Mononuclear cell (primary cell): ENCODE results near the gene TANGO6. TPM values are rescaled to one million over a fixed set of nuclear protein-coding genes. Genes with fewer than 3 reads are reported as not detected.

Source experiments
- H3K27me3 ChIP-seq: 2 replicates; pipeline ENCODE4 v1.6.0; 2011; ENCODE audit warnings: low read length, control low read depth; ENCODE audit not compliant: insufficient read depth
- H3K4me1 ChIP-seq: 2 replicates; pipeline ENCODE4 v1.5.1; 2011; ENCODE audit warnings: mild to moderate bottlenecking, low read length, control low read depth; ENCODE audit not compliant: insufficient read depth
- H3K4me3 ChIP-seq: 2 replicates; pipeline ENCODE4 v1.5.1; 2011; ENCODE audit warnings: mild to moderate bottlenecking, low read length, moderate library complexity
- H3K9me3 ChIP-seq: 2 replicates; pipeline ENCODE4 v1.5.1; 2011; ENCODE audit warnings: low read depth, mild to moderate bottlenecking, control low read depth, low read length
- total RNA-seq: library from RNA; depleted of rRNA; stranded (reverse); fragments of >200 nt; gene quantifications from one replicate; pipeline ENCODE4 v1.2.3, GENCODE V29; 2012

TANGO6 gene
- total RNA-seq, 1 donor, result 15.2 TPM

DNA sequence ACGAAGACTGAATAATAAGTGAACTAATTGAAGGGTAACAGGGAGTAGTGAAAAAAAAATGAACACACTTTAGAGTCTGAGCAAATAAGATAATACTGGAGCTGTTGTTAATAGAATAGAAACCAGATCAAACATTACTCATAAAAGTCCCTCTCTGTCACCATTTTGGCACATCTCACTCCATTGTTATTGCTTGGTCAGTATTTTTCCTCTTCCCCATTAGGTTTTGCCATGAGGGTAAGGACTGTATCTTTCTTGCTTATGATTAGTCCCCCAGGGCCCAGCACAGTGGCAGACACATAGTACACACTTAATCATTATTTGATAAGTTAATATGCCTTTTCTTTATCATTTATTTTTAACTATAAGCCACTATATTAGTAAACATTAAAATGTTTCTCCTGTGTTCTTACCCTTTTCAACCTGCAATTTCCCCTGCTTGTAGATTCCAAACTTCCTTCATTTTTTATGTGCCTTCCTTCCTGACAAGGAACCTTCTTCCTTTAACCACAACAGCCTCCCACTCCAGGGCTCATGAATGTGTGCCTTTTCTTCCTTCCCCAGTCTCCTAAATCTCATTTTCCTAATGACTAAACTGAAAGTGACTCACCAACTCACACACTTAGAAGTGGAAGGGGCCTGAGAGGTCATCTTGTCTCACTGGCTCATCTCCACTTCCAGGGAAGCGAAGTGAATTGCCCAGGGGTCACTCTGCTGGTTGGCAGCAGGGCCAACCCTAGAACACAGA is 173.9 kb downstream of the TANGO6 start:
- Histone ChIP-seq H3K4me1 (no peaks in the 10 kb centered on the region), H3K4me3 (no peak overlapping the region), H3K27me3 (no peaks in the 10 kb centered on the region), H3K9me3 (no peaks in the 10 kb centered on the region)

DNA sequence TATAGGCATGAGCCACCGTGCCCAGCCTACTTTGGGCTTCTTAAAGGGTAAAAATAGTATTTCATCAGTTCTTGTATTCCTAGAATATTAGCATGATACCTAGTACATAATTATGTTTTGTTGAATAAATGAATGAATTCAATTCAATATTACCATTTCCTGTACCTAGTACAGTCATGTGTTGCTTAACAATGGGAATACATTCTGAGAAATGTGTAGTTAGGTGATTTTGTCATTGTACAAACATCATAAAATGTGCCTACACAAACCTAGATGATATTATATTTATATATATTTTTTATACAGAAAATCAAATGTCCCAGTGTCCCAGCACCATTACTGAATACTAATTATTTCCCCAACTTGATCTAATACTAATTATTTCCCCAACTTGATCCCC is 176.5 kb downstream of the TANGO6 start:
- H3K9me3 ChIP-seq, result no peaks in the 10 kb centered on the region
- H3K4me1 ChIP-seq, result no peaks in the 10 kb centered on the region
- H3K27me3 ChIP-seq, result no peaks in the 10 kb centered on the region
- H3K4me3 ChIP-seq, result no peak overlapping the region

DNA sequence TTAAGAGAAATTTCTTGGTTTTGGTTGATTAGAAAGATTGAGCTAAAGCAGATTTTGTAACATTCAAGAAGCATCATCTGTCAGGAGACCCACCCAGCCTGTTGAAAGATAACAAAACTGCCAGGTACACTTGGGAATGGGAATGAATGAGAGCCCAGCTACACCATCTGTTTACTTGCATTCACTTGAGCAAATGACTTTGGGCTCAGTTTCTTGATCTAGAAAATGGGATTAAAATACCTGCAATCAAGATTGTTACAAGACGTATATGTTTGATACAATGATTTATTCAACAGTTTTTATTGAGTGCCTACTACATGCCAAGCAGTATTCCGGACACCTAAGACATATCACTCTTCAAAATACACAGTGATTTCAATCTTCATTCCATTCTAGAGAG is 185.8 kb downstream of the TANGO6 start:
- no peaks in the 10 kb centered on the region for H3K9me3 ChIP-seq
- H3K4me1 ChIP-seq, result no peaks in the 10 kb centered on the region
- H3K27me3 ChIP-seq, result no peaks in the 10 kb centered on the region
- H3K4me3 ChIP-seq, result no peak overlapping the region

DNA sequence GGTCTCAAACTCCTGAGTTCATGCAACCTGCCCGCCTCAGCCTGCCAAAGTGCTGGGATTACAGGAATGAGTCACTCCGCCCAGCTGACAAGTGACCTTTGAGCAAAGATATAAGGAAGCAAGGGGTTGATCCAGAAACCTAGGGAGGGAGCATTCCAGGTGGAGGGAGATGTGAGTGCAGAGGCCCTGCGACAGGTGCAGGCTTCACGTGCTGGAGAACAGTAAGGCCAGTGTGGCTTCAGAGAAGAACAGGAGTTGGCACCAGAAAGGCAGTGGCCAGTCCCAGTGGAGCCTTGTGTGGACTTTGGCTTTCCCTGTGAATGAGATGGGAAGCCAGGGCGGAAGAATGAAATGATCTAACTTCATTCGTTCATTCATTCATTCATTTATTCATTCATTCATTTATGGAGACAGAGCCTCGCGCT is 188.6 kb downstream of the TANGO6 start:
- Histone ChIP-seq H3K27me3 (no peaks in the 10 kb centered on the region), H3K9me3 (no peaks in the 10 kb centered on the region), H3K4me3 (no peak overlapping the region), H3K4me1 (no peaks in the 10 kb centered on the region)

DNA sequence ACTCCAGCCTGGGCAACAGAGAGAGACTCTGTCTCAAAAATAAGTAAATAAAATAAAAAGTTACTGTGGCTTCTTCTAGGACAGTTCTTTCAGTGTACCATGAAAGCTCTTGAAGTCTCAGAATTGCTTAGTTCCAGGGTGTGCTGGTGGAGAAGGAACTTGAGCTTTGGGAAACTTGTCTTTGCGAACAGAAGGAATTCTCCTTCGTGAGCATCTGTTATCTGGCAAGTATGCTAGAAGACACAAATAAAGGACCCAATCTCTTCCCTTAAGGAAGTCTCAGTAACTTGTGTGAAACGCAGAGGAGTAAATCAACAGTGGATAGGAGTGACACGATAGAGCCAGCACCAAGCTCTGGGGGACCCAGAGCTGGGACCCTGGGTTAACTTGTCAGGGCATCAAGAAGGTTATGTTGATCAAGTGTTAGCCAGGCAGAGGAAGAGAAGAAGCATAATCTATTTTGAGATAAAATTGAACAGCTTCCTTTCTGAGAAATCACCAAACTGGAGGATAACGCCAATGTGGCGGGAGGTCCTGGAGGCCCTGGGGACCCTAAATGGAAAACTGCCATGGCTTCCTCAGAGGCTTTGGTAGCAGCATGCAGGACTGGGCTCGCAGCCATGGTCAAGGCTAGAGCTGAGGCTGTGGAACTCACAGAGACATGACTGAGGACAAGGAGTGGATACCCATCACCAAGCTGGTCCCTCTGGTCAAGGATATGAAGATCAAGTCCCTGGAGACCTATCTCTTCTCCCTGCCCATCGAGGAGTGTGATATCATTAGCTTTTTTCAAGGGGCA is 190.0 kb downstream of the TANGO6 start:
- H3K4me1 ChIP-seq, result no peaks in the 10 kb centered on the region
- no peak overlapping the region for H3K4me3 ChIP-seq
- H3K9me3 ChIP-seq, result no peaks in the 10 kb centered on the region
- no peaks in the 10 kb centered on the region for H3K27me3 ChIP-seq

DNA sequence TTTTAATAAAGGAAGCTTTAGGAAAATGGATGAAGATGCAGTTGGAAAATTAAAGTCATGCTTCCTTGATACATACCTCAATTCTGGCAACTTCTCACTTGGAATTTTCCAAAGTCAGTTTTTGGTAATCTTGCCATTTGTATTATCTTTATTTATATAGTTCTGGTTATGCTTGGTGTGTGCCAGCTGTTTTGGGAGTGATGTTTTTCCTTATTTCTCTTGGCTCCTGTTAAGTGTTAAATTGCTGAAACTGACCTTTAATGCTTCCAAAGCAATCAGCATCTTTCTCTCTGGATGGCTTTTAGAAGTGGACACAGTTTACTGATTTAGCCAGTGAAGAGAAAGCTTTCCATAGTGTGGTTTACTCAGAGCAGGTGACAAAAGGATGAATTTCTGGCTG is 192.0 kb downstream of the TANGO6 start:
- Histone ChIP-seq H3K27me3 (no peaks in the 10 kb centered on the region), H3K4me3 (no peak overlapping the region), H3K4me1 (no peaks in the 10 kb centered on the region), H3K9me3 (no peaks in the 10 kb centered on the region)

DNA sequence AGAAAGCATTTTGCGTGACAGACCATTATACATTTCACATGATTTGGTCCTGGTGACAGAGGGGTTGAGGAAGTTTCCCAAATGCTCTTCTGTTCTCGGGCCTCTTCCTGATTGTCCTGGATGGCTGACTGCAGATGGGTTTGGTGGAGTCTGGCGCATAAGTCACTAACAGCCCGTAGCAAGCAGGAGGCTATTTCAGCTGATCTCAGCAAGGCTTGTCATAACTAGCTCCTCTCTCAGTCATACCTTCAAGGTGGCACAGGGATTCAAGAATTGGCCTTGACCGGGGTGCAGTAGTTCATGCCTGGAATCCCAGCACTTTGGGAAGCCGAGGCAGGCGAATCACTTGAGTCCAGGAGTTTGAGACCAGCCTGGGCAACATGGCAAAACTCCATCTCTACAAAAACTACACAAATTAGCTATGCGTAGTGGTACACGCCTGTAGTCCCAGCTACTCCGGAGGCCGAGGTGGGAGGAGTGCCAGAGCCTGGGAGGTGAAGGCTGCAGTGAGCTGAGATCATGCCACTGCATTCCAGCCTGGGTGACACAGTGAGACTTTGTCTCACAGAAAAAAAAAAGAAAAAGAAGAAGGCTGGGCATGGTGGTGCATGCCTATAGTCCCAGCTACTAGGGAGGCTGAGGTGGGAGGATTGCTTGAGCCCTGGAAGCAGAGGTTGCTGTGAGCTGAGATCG is 193.2 kb downstream of the TANGO6 start:
- Histone ChIP-seq H3K4me3 (no peak overlapping the region), H3K9me3 (no peaks in the 10 kb centered on the region), H3K4me1 (no peaks in the 10 kb centered on the region)

DNA sequence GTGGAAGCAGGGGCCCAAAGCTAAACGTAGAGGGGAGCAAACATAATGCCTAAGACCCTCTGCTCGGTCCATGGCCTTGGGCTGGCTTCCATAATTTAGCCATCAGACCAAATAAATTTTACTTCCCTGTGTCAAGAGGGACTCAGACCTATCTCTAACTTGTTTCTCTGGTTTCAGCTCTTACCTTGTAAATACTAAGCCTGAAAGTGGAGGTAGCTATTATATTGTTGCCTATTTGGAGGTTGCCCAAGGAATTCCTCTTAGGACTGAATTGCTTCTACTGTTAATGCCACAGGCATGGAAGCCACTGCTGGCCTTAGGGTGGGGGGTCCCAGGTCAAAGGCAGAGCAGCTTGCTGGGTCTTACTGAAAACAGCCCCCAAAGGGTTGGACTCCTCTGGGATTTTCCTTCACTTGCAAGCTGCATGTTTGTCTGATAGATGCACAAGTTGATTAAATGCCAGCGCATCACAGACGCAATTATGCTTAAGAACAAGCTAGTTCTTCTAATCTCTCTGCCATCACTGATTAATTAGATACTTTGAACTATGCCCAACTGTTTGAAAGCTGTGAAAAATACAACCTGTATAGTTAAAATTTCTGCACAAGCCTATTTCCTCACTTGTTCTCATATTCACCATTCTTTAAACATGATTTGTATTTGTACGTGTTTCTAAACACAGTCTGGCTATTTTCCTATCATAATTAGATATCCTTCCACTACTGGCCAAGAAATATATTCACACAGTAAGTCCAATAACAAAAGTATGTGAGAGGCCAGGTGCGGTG is 194.2 kb downstream of the TANGO6 start:
- Histone ChIP-seq H3K4me3 (no peak overlapping the region), H3K27me3 (no peaks in the 10 kb centered on the region), H3K9me3 (no peaks in the 10 kb centered on the region), H3K4me1 (no peaks in the 10 kb centered on the region)

More for the DNA sequence above, 193.2 kb downstream of the TANGO6 start:
- no peaks in the 10 kb centered on the region for H3K27me3 ChIP-seq

DNA sequence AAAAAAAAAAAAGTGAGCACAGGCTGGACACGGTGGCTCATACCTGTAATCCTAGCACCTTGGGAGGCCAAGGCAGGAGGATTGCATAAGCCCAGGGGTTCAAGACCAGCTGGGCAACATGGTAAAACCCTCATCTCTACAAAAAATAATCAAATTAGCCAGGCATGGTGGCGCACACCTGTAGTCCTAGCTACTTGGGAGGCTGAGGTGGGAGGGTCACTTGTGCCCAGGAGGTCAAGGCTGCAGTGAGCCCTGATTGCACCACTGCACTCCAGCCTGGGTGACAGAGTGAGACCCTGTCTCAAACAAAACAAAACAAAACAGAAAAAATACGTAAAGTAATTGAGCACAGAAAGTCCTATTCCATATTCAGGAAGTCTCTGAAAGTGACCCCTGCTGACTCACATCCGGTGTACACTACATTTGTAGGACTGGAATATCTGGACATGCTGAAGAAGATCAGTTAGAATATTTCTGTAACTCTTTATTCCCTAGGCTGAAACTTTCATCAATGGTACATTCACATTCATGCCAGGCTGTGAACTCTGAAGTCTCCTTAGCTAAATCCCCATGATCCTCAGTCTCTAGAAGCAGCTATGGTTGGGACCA is 196.1 kb downstream of the TANGO6 start:
- H3K9me3 ChIP-seq, result no peaks in the 10 kb centered on the region
- H3K4me3 ChIP-seq, result no peak overlapping the region
- no peaks in the 10 kb centered on the region for H3K27me3 ChIP-seq
- no peaks in the 10 kb centered on the region for H3K4me1 ChIP-seq

DNA sequence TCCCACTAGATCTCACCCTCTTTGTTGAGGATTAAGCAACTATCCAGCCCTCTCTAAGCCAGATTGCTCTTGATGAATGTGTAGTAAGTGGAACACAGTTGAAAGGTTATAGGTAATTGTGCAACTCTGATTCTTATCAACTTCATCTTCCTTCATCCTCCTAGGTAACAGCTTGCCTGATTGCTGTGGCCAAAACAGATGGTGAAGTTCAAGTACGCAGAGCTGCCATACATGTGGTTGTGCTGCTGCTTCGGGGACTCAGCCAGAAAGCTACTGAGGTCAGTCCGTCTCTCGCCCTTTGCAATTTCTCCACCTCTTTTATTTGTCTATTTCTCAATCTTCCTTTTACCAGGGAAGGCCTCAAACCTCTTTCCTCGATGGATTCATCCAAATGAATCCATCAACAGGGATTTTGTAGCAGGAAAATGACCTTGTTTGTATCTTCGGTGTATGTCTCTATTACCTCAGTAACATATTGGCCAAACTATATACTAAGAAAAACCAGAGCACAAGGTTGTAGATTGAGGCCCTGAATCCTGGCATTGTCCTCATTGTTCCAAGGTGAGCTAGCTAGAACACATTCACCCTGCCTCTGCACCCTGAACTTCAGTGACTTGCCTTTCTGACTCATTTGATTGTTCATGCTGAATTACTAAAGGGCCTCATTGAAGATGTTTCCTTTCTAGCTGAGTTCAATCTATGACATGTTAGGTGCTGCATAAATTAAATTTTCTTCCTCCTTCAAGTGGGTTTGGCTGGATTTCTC is 197.0 kb downstream of the TANGO6 start:
- H3K4me3 ChIP-seq, result no peak overlapping the region
- H3K9me3 ChIP-seq, result no peaks in the 10 kb centered on the region
- no peaks in the 10 kb centered on the region for H3K27me3 ChIP-seq
- no peaks in the 10 kb centered on the region for H3K4me1 ChIP-seq

DNA sequence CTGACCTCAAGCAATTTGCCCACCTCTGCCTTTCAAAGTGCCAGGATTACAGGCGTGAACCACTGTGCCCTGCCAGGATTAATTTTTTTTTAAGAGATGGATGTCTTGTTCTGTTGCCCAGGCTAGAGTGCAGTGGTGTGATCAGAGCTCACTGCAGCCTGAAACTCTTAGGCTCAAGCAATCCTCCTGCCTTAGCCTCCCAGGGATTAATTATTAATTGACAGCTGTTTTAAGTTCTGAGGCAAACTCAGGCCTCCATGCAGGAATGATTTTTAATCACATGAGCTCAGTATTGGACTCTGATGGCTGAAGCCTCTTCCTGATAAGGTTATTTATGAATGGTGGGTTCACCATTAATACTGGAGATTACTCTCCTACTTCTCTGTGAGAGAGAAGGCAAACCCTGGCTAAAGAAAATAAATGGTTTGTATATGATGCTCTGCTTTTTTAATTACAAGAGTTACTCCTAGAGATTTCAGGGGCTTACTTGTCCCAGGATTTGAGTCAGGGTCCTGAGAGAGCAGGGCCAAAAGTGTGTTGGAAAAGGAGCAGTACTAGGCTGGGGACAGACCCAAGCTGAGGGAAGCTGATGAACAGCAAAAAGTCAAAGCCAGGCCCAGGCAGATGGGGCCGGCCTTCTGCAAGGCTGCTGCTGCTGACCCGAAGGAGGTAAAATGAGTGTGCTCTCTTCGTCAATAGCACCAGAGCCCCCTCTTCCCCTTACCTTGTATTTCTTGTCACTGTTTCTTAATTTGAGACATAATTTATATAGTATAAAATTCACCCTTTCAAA is 205.2 kb downstream of the TANGO6 start:
- H3K9me3 ChIP-seq, result no peaks in the 10 kb centered on the region
- no peaks in the 10 kb centered on the region for H3K27me3 ChIP-seq
- H3K4me1 ChIP-seq, result no peaks in the 10 kb centered on the region
- H3K4me3 ChIP-seq, result no peak overlapping the region

DNA sequence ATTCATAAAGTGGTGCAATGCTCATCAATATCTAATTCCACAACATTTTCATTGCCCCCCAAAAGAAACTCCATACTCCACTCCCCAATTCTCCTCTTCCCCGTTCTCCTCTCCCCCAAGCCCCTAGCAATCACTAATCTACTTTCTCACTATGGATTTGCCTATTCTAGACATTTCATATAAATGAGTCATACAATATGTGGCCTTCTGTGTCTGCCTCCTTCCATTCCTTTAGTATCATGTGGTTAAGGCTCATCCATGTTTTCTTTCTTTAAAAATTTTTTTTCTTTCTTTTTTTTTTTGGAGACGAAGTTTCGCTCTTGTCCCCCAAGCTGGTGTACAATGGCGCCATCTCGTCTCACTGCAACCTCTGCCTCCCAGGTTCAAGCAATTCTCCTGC is 205.8 kb downstream of the TANGO6 start:
- Histone ChIP-seq H3K4me3 (no peak overlapping the region), H3K4me1 (no peaks in the 10 kb centered on the region), H3K27me3 (no peaks in the 10 kb centered on the region), H3K9me3 (no peaks in the 10 kb centered on the region)

DNA sequence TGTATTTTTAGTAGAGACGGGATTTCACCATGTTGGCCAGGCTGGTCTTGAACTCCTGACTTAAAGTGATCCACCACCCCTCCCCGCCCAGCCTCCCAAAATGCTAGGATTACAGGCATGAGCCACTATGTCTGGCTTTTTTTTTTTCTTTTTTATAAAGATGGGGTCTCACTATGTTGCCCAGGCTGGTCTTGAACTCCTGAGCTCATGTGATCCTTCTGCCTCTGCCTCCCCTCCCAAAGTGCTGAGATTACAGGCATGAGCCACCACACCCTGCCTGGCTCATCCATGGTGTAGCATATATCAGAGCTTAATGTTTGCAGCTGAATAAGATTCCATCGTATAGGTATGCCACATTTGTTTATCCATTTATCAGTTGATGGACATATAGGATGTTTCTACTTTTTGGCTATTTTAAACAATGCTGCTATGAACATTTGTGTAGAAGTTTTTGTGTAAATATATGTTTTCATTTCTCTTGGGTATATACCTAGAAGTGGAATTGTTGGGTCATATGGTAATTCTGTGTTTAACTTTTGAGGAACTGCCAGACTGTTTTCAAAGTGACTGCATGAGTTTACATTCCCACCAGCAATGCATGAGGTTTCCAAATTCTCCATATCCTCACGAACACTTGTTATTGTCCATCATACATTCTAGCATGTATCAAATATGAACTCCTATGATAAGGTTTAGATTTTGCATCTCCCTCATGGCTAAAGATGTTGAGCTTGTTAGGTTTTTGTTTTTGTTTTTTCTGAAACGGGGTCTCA is 206.5 kb downstream of the TANGO6 start:
- no peaks in the 10 kb centered on the region for H3K27me3 ChIP-seq
- no peaks in the 10 kb centered on the region for H3K9me3 ChIP-seq
- no peak overlapping the region for H3K4me3 ChIP-seq
- H3K4me1 ChIP-seq, result no peaks in the 10 kb centered on the region
